ENCODE results near the gene POLR3A.

DNA sequence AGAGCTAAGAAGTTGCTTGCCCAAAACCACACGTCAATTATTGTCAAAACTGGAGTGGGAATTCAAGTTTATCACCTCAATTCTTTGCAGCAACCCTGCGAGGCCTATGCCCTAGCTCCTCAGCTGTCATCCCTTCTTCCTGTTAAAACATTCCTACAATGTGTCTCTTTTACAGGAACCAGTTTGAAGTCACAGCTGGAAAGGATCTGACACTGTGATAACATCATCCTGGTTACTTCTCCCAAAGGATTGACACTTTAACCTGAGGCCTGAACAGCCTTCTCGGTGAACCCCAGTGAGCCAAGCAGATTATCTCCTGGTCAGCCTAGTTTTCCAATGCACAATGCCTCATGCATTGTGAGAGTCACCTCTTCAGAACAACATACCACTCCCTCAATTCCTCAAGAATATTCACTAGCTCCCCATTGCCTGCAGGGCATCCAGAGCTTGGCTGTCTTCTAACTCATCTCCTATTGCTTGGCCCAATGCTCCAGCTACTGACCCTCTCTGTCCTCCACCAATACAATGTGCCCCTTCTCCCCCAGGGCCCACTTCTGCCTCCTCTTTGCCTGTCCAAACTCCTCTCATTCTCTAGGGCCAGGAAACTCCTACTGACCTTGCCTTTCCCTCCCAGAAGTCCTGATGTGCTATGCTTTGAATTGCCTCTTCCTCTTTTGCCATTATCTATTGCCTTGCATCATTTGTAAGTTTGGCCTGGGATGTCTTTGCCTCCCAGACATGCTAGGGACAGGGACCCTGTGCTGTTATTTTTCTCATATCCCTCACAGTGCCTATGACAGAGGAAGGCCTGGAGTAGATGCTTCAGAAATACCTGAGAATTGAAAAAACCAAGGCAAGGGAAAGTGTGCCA lies 92.4 kb downstream of the POLR3A start:
- TF ChIP-seq POLR2A (IDR thresholded peaks at IDR 0.05) (no peak), POLR2AphosphoS5 (IDR thresholded peaks at IDR 0.05; ENCODE audit: insufficient read depth in 1 of 2, low read depth in 1 of 2) (no peak)
- TF ChIP-seq, protein P1, sequence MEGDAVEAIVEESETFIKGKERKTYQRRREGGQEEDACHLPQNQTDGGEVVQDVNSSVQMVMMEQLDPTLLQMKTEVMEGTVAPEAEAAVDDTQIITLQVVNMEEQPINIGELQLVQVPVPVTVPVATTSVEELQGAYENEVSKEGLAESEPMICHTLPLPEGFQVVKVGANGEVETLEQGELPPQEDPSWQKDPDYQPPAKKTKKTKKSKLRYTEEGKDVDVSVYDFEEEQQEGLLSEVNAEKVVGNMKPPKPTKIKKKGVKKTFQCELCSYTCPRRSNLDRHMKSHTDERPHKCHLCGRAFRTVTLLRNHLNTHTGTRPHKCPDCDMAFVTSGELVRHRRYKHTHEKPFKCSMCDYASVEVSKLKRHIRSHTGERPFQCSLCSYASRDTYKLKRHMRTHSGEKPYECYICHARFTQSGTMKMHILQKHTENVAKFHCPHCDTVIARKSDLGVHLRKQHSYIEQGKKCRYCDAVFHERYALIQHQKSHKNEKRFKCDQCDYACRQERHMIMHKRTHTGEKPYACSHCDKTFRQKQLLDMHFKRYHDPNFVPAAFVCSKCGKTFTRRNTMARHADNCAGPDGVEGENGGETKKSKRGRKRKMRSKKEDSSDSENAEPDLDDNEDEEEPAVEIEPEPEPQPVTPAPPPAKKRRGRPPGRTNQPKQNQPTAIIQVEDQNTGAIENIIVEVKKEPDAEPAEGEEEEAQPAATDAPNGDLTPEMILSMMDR (IDR thresholded peaks at IDR 0.05), result no peak
